ENCODE results near the gene C1QTNF1.
"Not testable (repeated sequence)": the region's sequence is repeated elsewhere in the genome, so short reads cannot be mapped to it uniquely, and the experiment has no call there.

Gene C1QTNF1

DNA sequence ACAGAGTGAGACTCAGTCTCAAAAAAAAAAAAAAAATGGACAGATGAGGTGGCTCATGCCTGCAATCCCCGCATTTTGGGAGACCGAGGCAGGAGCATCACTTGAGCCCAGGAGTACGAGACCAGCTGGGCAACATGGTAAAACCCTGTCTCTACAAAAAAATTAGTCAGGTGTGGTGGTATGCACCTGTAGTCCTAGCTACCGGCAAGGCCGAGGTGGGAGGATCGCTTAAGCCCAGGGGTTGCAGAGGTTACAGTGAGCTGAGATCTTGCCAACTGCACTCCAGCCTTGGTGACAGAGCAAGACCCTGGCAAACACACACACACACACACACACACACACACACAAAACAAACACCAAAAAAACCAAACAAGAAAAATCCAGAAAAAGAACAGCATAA is 43.0 kb downstream of the C1QTNF1 start:
- no peak overlapping the region for H3K4me3 ChIP-seq (ENCODE audit: extremely low read depth, insufficient read depth, low read length, poor library complexity, severe bottlenecking)
- H3K4me1 ChIP-seq (ENCODE audit: control insufficient read depth, insufficient read depth, low read length, poor library complexity, severe bottlenecking) = no peaks in the 10 kb centered on the region
- no peaks in the 10 kb centered on the region for H3K36me3 ChIP-seq (ENCODE audit: control insufficient read depth, insufficient read depth, low read length)
- H3K9me3 ChIP-seq (ENCODE audit: control insufficient read depth, low read length) = no peaks in the 10 kb centered on the region
- H3K27ac ChIP-seq (ENCODE audit: low read depth, low read length, severe bottlenecking) = no peak overlapping the region
- 83 to 92% methylated on average over 3 to 6 of the region's 6 CpGs for WGBS, 2 experiments (ENCODE audit: insufficient coverage in 2 of 2)

DNA sequence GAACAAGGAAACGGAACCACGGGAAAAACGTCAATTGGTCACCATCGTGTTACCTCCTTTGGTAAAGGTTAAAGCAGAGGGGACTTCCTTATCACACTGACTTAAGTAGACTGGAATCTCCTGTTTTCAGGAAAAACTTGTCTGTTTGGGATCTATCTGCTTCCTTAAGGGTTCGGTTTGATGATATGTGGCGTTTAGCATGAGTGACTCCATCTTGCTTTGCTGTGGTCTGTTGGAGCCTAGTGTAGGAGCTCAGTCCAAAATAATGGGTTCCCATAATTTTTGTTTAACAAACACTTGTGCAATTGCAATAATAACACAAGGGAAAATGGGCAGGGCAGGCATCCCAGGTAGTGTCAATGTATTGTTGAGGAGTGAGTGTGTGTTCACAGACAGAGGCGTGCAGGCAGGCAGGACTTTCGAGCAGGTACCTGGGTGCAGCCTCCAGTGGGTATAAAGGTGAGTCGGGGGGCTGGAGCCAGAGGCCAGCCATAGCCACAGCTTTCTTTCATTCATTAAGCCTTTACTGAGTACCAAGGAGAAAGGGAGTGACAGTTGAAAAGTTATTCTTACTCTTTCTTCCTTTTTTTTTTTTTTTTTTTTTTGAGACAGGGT is 46.4 kb downstream of the C1QTNF1 start:
- WGBS, 2 experiments (ENCODE audit: insufficient coverage in 2 of 2) = 89 to 100% methylated on average over 5 to 6 of the region's 9 CpGs
- no peak overlapping the region for H3K27ac ChIP-seq (ENCODE audit: low read depth, low read length, severe bottlenecking)
- H3K4me3 ChIP-seq (ENCODE audit: extremely low read depth, insufficient read depth, low read length, poor library complexity, severe bottlenecking) = no peak overlapping the region
- H3K9me3 ChIP-seq (ENCODE audit: control insufficient read depth, low read length) = no peaks in the 10 kb centered on the region
- no peaks in the 10 kb centered on the region for H3K36me3 ChIP-seq (ENCODE audit: control insufficient read depth, insufficient read depth, low read length)
- H3K4me1 ChIP-seq (ENCODE audit: control insufficient read depth, insufficient read depth, low read length, poor library complexity, severe bottlenecking) = peaks cover under 1% of the 10 kb centered on the region

DNA sequence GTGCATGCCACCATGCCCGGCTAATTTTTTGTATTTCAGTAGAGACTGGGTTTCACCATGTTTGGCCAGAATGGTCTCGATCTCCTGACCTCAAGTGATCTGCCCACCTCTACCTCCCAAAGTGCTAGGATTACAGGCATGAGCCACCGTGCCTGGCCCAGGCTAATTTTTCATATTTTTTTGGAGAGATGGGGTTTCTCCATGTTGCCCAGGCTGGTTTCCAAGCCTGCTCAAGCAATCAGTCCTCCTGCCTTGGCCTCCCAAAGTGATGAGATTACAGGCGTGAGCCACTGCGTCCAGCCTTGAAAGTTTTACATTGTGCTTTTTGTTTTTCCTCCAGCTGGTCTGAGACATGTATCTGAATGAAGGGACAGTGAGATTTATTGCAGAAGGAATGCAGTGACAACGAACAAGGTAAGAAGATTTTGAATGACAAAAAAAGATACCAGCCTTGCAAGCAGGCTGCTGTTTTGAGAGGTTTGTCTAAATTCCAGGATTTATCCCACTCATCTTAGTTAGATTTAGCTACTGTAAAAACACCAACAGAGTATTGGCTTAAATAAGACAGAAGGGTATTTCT is 47.3 kb downstream of the C1QTNF1 start:
- 81 to 88% methylated on average over 5 to 6 of the region's 6 CpGs for WGBS, 2 experiments (ENCODE audit: insufficient coverage in 2 of 2)

DNA sequence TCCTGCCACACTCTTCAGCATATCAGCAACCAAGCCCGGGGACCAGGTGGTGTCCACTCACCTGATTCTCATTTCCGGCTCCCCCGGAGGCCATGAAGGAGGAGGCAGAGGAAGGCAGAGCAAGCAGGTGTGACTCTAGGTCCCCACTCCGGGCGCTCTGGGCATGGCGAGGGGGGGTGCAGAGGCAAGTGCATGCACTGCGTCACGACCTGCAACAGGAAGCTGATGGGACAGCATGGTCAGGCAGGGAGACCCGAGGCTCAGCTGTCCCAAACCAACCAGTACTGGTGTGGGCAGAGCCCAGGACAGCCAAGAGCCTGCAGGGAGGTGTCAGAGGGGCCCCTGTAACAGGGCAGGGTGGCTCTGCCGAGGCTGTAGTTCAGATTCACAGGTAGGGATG is 48.6 kb downstream of the C1QTNF1 start:
- Histone ChIP-seq H3K4me1 (ENCODE audit: control insufficient read depth, insufficient read depth, low read length, poor library complexity, severe bottlenecking) (peaks cover 5% of the 10 kb centered on the region), H3K27ac (ENCODE audit: low read depth, low read length, severe bottlenecking) (no peak overlapping the region), H3K9me3 (ENCODE audit: control insufficient read depth, low read length) (no peaks in the 10 kb centered on the region), H3K4me3 (ENCODE audit: extremely low read depth, insufficient read depth, low read length, poor library complexity, severe bottlenecking) (no peak overlapping the region), H3K36me3 (ENCODE audit: control insufficient read depth, insufficient read depth, low read length) (no peaks in the 10 kb centered on the region)
- WGBS, 2 experiments (ENCODE audit: insufficient coverage in 2 of 2) = 85 to 95% methylated on average over 9 to 10 of the region's 10 CpGs

More for the DNA sequence above, 47.3 kb downstream of the C1QTNF1 start:
- Histone ChIP-seq H3K36me3 (ENCODE audit: control insufficient read depth, insufficient read depth, low read length) (no peaks in the 10 kb centered on the region), H3K27ac (ENCODE audit: low read depth, low read length, severe bottlenecking) (no peak overlapping the region), H3K4me1 (ENCODE audit: control insufficient read depth, insufficient read depth, low read length, poor library complexity, severe bottlenecking) (peaks cover 5% of the 10 kb centered on the region), H3K9me3 (ENCODE audit: control insufficient read depth, low read length) (no peaks in the 10 kb centered on the region), H3K4me3 (ENCODE audit: extremely low read depth, insufficient read depth, low read length, poor library complexity, severe bottlenecking) (no peak overlapping the region)

DNA sequence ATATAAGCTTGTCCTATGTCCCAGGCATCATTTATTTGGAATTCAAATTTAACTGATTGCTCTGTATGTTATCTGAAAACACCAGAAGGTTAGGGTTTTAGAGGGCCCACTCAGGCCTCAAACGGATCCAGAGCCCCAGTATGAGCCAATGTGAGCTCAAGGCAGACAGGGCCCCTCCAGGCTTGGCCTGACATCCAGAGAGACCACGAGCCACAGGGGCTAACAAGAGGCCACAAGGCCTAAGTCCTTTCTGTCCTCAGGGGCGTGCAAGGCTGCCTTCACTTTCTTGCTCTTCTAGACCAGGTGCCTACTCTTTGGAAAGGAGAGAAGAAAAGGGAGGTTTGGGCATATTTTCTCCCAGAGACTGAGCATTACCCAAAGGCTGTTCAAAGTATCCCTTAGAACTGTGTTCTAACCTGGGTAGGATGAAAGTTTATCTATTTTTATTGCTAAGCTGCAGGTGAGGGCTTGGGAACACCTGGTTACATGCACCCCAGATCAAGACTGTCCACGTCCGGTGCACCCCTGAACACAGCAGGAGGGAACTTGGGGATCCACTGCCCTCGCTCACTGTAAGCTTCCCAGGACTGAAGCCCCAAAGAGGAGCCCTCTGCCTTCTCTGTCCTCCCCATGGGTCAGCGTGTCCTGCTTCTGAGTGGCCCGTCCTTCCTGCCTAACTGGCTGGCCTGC is 49.2 kb downstream of the C1QTNF1 start:
- WGBS, 2 experiments (ENCODE audit: insufficient coverage in 2 of 2) = 90 to 94% methylated on average over 4 to 8 of the region's 8 CpGs
- Histone ChIP-seq H3K4me1 (ENCODE audit: control insufficient read depth, insufficient read depth, low read length, poor library complexity, severe bottlenecking) (peaks cover 5% of the 10 kb centered on the region), H3K9me3 (ENCODE audit: control insufficient read depth, low read length) (no peaks in the 10 kb centered on the region), H3K4me3 (ENCODE audit: extremely low read depth, insufficient read depth, low read length, poor library complexity, severe bottlenecking) (no peak overlapping the region), H3K36me3 (ENCODE audit: control insufficient read depth, insufficient read depth, low read length) (peaks cover under 1% of the 10 kb centered on the region), H3K27ac (ENCODE audit: low read depth, low read length, severe bottlenecking) (no peak overlapping the region)

DNA sequence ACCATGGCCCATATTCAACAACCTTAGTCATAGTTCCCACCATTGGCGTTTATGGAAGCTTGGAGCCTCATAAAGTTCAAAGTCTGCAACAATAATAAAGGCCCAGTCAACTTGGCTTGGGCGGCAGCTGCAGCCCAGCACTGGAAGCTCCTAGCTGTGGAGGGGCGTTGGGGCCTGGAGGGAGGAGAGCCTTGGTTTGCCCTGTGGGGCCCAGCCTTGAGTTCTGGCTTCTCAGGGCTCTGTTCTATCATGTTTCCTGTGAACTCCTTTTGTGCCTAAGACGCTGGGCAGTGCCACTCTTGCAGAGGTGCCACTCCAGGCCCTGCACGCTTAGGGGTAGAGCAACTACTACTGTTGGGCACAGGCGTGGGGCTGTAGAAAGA is 49.7 kb downstream of the C1QTNF1 start:
- 87 to 90% methylated on average over 6 of the region's 6 CpGs for WGBS, 2 experiments (ENCODE audit: insufficient coverage in 2 of 2)
- no peaks in the 10 kb centered on the region for H3K9me3 ChIP-seq (ENCODE audit: control insufficient read depth, low read length)
- H3K4me1 ChIP-seq (ENCODE audit: control insufficient read depth, insufficient read depth, low read length, poor library complexity, severe bottlenecking) = peaks cover 5% of the 10 kb centered on the region
- H3K27ac ChIP-seq (ENCODE audit: low read depth, low read length, severe bottlenecking) = no peak overlapping the region
- peaks cover 6% of the 10 kb centered on the region for H3K36me3 ChIP-seq (ENCODE audit: control insufficient read depth, insufficient read depth, low read length)
- no peak overlapping the region for H3K4me3 ChIP-seq (ENCODE audit: extremely low read depth, insufficient read depth, low read length, poor library complexity, severe bottlenecking)

DNA sequence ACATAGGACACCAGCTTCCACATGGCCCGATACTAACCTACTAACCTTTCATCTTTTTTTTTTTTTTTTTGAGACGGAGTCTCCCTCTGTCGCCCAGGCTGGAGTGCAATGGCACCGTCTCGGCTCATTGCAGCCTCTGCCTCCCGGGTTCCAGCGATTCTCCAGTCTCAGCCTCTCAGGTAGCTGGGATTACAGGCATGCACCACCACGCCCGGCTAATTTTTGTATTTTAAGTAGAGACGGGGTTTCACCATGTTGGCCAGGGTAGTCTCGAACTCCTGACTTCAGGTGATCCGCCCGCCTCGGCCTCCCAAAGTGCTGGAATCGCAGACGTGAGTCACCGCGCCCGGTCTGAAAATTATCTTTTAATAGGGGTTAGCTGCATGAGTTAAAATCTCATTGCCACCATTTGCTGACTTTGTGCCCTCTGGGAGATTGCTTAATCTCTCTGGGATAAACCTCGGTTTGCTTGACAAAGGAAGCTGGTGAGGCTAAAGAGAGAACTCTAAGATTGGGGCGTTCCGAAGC is 50.2 kb downstream of the C1QTNF1 start:
- WGBS, 2 experiments (ENCODE audit: insufficient coverage in 2 of 2) = 62 to 79% methylated on average over 14 to 21 of the region's 22 CpGs
- H3K27ac ChIP-seq (ENCODE audit: low read depth, low read length, severe bottlenecking); H3K9me3 ChIP-seq (ENCODE audit: control insufficient read depth, low read length); H3K36me3 ChIP-seq (ENCODE audit: control insufficient read depth, insufficient read depth, low read length); H3K4me1 ChIP-seq (ENCODE audit: control insufficient read depth, insufficient read depth, low read length, poor library complexity, severe bottlenecking): not testable (repeated sequence)
- H3K4me3 ChIP-seq (ENCODE audit: extremely low read depth, insufficient read depth, low read length, poor library complexity, severe bottlenecking) = peak overlapping the region; percentile 64

DNA sequence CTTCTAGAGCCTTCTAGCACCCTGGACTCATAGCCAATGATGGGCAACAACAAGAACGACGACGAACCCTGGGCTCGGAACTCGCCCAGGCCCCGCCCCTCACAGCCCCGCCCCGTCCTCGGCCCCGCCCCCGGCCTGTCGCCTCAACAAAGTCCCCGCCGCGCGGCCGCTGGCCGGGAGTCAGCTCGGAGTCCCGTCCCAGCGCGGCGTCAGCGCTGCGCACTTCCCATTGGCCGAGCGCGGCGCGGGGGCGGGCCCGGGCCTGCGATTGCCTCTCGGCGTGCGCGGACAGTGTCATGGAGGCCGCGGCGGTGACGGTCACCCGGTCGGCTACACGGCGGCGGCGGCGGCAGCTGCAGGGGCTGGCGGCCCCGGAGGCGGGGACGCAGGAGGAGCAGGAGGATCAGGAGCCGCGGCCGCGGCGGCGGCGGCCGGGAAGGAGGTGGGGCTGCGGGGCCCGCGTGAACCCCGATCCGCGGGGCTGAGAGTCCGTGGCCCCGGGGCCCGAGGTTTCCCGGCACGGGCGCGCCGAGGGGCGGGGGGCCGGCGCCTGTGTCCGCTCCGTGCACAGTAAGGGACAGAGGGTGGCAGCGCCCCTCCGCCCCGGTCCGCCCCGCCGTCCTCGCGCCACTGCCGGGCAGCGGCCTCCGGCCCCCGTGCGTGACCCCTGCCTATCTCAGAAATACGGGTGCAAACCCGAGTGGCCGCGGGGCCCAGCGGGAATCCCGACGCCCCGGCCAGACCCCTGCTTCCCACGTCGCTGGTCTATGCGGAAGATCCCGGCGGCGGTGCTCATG is 50.9 kb downstream of the C1QTNF1 start, which contains the start of gene ENGASE:
ENGASE (plus strand) TSS at position 176 of the 797 bp plus-strand sequence; CDS start at position 297, 121 bp downstream.
- Histone ChIP-seq H3K27ac (ENCODE audit: low read depth, low read length, severe bottlenecking) (no peak within 1 kb of the TSS), H3K4me3 (ENCODE audit: extremely low read depth, insufficient read depth, low read length, poor library complexity, severe bottlenecking) (peak within 1 kb of the TSS; percentile 64), H3K4me1 (ENCODE audit: control insufficient read depth, insufficient read depth, low read length, poor library complexity, severe bottlenecking) (peaks cover 5% of the 10 kb centered on the region), H3K9me3 (ENCODE audit: control insufficient read depth, low read length) (no peaks in the 10 kb centered on the region), H3K36me3 (ENCODE audit: control insufficient read depth, insufficient read depth, low read length) (peaks cover 8% of the 10 kb centered on the region)
- 1% methylated on average over 74 to 76 of the region's 106 CpGs for WGBS, 2 experiments (ENCODE audit: insufficient coverage in 2 of 2)

DNA sequence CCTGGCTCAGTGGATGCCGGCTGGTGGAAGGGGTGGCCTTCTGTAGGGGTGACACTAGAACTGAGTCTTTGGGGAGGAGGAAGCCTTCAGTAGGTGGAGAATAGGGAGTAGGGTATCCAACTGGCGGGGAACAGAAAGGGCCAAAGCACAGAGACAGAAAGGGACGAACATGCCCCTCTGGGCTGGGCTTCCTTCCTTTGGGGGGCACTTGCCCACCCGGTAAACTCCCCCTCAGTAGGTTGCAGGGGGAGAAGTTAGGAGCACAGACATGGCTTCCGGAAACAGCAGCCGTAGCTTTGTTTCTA is 51.4 kb downstream of the C1QTNF1 start:
- H3K27ac ChIP-seq (ENCODE audit: low read depth, low read length, severe bottlenecking) = no peak overlapping the region
- H3K9me3 ChIP-seq (ENCODE audit: control insufficient read depth, low read length) = no peaks in the 10 kb centered on the region
- peaks cover 5% of the 10 kb centered on the region for H3K4me1 ChIP-seq (ENCODE audit: control insufficient read depth, insufficient read depth, low read length, poor library complexity, severe bottlenecking)
- 46 to 48% methylated on average over 4 to 6 of the region's 6 CpGs for WGBS, 2 experiments (ENCODE audit: insufficient coverage in 2 of 2)
- peak overlapping the region; percentile 64 for H3K4me3 ChIP-seq (ENCODE audit: extremely low read depth, insufficient read depth, low read length, poor library complexity, severe bottlenecking)
- H3K36me3 ChIP-seq (ENCODE audit: control insufficient read depth, insufficient read depth, low read length) = peaks cover 13% of the 10 kb centered on the region

DNA sequence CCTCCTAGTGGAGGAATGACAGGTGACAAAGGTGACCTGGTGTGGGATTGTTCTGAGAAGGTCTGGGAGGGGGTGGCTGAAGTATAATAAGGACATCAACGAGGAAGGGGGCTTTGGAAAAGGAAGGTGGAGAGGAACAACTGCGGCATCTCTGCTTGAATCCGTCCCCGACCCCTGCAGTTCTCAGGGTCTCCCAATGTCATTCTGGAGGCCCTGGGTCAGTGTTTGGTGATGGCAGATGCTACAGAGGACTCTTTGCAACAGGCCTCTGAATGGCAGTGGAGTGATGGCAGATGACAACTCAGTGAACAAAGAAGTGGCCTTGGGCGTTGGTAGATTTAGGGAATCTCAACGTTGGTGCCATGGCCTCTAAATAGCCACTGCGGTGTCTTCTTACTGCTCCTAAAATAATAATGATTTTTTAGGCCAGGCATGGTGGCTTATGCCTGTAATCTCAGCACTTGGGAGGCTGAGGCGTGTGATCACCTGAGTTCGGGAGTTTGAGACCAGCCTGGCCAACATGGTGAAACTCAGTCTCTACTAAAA is 52.0 kb downstream of the C1QTNF1 start:
- peaks cover 5% of the 10 kb centered on the region for H3K4me1 ChIP-seq (ENCODE audit: control insufficient read depth, insufficient read depth, low read length, poor library complexity, severe bottlenecking)
- H3K27ac ChIP-seq (ENCODE audit: low read depth, low read length, severe bottlenecking) = no peak overlapping the region
- H3K4me3 ChIP-seq (ENCODE audit: extremely low read depth, insufficient read depth, low read length, poor library complexity, severe bottlenecking) = peak overlapping the region; percentile 64
- 73 to 87% methylated on average over 8 to 9 of the region's 9 CpGs for WGBS, 2 experiments (ENCODE audit: insufficient coverage in 2 of 2)
- no peaks in the 10 kb centered on the region for H3K9me3 ChIP-seq (ENCODE audit: control insufficient read depth, low read length)
- H3K36me3 ChIP-seq (ENCODE audit: control insufficient read depth, insufficient read depth, low read length) = peaks cover 19% of the 10 kb centered on the region

All from mesodermal cell (in vitro differentiated cells).